ENCODE data around the gene SPOCK1.
A peak's percentile ranks its signal among the peaks of the same experiment; 100 is the strongest.

- TF ChIP-seq, protein P1, sequence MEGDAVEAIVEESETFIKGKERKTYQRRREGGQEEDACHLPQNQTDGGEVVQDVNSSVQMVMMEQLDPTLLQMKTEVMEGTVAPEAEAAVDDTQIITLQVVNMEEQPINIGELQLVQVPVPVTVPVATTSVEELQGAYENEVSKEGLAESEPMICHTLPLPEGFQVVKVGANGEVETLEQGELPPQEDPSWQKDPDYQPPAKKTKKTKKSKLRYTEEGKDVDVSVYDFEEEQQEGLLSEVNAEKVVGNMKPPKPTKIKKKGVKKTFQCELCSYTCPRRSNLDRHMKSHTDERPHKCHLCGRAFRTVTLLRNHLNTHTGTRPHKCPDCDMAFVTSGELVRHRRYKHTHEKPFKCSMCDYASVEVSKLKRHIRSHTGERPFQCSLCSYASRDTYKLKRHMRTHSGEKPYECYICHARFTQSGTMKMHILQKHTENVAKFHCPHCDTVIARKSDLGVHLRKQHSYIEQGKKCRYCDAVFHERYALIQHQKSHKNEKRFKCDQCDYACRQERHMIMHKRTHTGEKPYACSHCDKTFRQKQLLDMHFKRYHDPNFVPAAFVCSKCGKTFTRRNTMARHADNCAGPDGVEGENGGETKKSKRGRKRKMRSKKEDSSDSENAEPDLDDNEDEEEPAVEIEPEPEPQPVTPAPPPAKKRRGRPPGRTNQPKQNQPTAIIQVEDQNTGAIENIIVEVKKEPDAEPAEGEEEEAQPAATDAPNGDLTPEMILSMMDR (IDR thresholded peaks at IDR 0.05 in 2 of 3, conservative IDR thresholded peaks at IDR 0.05 in 1 of 3; ENCODE audit: borderline replicate concordance in 1 of 3, insufficient read depth in 1 of 3, low read depth in 2 of 3, low read length in 2 of 3), result peak; percentile 43 to 69 (median 57); a peak in 4 of 6 replicates
- TF ChIP-seq EZH2 (IDR thresholded peaks at IDR 0.05) (no peak), POLR2A (IDR thresholded peaks at IDR 0.05; ENCODE audit: borderline replicate concordance, extremely low read depth, insufficient read depth, insufficient read length) (no peak), SIN3A (IDR thresholded peaks at IDR 0.05; ENCODE audit: low read depth) (no peak), POLR2AphosphoS5 (IDR thresholded peaks at IDR 0.05; ENCODE audit: low read depth, low read length) (no peak), YY1 (IDR thresholded peaks at IDR 0.05; ENCODE audit: extremely low read depth, insufficient replicate concordance, low read depth, low read length) (no peak), REST (IDR thresholded peaks at IDR 0.05; ENCODE audit: low read depth) (no peak), SP1 (IDR thresholded peaks at IDR 0.05; ENCODE audit: low read depth) (no peak), SRF (IDR thresholded peaks at IDR 0.05; ENCODE audit: low read depth) (no peak)
- TF ChIP-seq, protein P2, sequence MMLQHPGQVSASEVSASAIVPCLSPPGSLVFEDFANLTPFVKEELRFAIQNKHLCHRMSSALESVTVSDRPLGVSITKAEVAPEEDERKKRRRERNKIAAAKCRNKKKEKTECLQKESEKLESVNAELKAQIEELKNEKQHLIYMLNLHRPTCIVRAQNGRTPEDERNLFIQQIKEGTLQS (IDR thresholded peaks at IDR 0.05), result peak; percentile 57; the same call in 1 of the 2 replicates
These were observed 278.6 kb downstream of the SPOCK1 start for GRCh38 chr5:137220523-137220927.

Measured in HCT116 (cell line).